IPS-18a (cell line): ENCODE results near the gene AMIGO3.
"Not testable (repeated sequence)": the region's sequence is repeated elsewhere in the genome, so short reads cannot be mapped to it uniquely, and the experiment has no call there.

ENCODE experiments used
- H3K27ac ChIP-seq: one replicate; pipeline ENCODE4 v1.5.1; 2013; ENCODE audit warnings: low read length
- H3K27me3 ChIP-seq: one replicate; pipeline ENCODE4 v1.6.1; 2013; ENCODE audit warnings: mild to moderate bottlenecking, low read length; ENCODE audit not compliant: control insufficient read depth, insufficient read depth
- H3K36me3 ChIP-seq: one replicate; pipeline ENCODE4 v1.6.1; 2013; ENCODE audit warnings: low read depth, low read length; ENCODE audit not compliant: control insufficient read depth
- H3K4me1 ChIP-seq: one replicate; pipeline ENCODE4 v1.6.1; 2013; ENCODE audit warnings: low read depth, low read length; ENCODE audit not compliant: control insufficient read depth
- H3K4me3 ChIP-seq: one replicate; pipeline ENCODE4 v1.5.1; 2013; ENCODE audit warnings: low read length
- H3K9ac ChIP-seq: one replicate; pipeline ENCODE4 v1.6.1; 2013; ENCODE audit warnings: mild to moderate bottlenecking, low read length, moderate library complexity
- H3K9me3 ChIP-seq: one replicate; pipeline ENCODE4 v1.6.1; 2013; ENCODE audit warnings: low read depth, low read length; ENCODE audit not compliant: control insufficient read depth

The AMIGO3 gene

DNA sequence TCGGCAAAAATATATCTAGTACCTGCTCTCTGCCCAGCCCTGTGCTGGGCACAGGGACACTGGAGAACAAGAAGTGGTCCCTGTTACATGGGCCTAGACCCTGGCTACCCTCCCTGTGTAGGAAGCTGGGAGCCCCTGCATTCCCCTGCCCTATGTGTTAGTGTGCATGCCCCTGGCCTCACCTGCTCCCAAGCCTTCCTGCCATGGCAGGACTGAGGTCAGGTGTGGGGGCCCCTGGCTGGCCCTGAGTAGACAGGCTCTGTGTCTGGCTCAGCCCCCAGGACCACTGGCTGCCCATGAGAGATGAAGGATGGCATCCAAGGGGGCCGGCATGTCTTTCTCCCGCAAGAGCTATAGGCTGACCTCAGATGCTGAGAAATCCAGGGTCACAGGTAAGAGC, 28.6 kb downstream of the AMIGO3 start:
- H3K9me3 ChIP-seq, H3K36me3 ChIP-seq, H3K27ac ChIP-seq, H3K27me3 ChIP-seq, H3K9ac ChIP-seq, H3K4me3 ChIP-seq, H3K4me1 ChIP-seq: not testable (repeated sequence)

DNA sequence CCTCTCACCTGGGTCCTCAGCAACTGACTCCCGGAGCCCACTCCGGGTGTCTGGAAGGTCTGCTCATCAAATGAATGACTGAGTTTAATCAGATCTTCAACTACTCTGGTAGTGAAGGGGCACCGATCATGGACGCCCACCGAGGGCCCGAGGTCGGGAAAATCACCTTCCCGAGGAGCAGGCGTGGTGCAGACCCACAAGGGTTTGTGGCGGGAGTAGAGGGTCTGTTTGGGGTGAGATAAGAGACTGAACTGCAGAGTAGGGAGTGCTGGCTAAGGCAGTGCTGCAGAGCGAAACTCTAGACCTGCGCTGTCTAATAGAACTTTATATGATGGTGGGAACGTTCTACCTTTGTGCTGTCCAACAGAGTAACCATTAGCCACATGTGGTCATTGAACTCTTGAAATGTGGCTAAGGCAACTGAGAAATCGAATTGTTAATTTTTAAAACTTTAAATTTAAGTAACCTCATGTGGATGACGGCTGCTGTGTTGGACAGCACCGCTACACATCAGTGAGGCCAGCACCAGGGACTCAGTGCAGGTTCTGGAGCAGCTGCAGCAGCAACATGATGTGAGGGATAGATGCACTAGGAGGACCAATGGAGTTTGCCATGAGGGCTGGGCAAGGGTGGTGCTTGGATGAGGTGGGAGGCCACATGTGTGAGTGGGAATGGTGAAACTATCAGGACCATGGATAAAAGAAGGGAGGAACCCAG, 29.4 kb downstream of the AMIGO3 start:
- not testable (repeated sequence) for H3K27ac ChIP-seq, H3K4me1 ChIP-seq, H3K9me3 ChIP-seq, H3K27me3 ChIP-seq, H3K36me3 ChIP-seq
- Histone ChIP-seq H3K4me3 (peak overlapping the region; percentile 96), H3K9ac (peak overlapping the region; percentile 82)

DNA sequence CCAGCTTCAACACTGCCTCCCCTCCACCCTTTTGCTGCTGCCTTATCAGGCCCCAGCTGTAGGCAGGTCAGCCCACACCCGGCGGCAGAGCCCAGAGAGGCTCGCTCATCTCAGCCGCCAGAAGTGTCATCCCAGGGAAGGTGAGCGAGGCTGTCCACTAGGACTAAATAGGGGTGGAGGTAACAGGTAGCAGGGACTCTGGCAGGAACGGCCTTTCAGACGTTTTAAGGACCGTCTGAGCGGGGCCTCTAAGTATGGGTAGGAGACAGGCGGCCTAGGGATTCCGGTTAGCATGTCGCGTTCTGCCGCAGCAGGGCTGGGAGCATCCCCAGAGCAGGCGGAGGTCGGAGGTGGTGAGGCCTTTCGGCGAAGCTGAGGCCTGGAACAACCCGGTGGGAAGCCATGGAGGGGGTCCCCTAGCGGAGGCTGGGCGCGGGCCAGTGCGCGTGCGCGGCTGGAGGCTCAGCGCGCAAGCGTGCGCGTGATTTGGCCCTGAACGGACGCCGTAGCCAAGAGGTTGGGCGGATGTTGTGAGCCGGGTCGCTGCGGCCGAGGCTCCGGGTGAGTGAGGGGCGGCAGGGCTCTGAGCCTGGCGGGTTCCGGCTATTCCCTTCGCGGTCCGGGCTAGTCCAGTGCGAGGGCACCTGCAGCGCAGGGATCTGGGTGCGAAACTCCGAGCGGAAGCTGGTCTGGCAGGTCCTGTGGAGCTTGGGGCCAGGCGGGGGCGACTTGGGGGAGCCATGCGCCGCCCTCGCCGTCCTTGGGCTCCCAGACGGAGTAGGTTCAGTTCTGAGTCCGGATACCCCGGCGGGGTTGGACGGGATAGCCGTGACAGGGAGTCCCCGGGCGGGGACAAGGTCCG, 30.2 kb downstream of the AMIGO3 start, which contains the start of the genes MST1 and RNF123:
Gene MST1 (minus strand): TSS at position 429 of the 862 bp plus-strand sequence. CDS start 783 bp downstream, outside the sequence.
Gene RNF123 (plus strand): TSS at position 512 of the 862 bp plus-strand sequence. CDS start 1,609 bp downstream, outside the sequence.
- no peaks in the 10 kb centered on the region for H3K36me3 ChIP-seq
- H3K4me3 ChIP-seq = peak within 1 kb of the TSS; percentile 96
- H3K9me3 ChIP-seq = no peaks in the 10 kb centered on the region
- H3K4me1 ChIP-seq = no peaks in the 10 kb centered on the region
- H3K27me3 ChIP-seq = no peaks in the 10 kb centered on the region
- H3K27ac ChIP-seq = no peak within 1 kb of the TSS
- peak within 1 kb of the TSS; percentile 82 for H3K9ac ChIP-seq

DNA sequence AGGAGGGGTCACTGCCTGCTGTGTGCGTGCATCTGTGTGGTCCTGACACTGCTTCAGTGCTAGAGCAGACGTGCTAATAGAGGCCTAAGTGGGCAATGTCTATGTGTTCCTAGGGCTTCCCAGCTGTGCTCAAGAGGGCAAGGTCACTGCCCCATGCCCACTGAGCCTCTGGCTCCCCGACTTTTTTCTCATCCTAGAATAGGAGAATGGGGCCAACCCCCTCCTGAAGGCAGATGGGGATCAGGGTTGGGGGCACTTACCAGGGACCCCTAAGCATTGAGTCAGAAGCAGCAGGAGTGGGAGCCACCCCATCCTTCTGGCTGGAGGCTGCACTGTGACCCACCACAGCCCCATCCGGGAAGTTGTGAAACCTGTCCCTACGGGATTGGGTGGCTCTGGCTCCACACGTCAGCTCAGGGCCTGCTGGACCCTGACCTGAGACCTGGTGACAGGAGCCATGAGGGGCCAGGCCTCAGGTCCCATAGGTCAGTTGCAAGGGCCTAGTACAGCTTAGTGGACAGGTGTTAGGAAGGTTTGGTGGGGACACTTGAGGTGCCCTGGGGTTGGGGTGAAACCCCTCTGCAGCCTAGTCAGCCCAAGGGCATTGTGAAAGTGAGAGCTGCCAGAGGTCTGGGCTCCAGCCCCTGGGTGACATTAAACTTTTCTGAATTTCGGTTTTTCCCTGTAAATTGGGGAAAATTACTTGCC, 31.0 kb downstream of the AMIGO3 start:
- H3K27ac ChIP-seq = not testable (repeated sequence)

DNA sequence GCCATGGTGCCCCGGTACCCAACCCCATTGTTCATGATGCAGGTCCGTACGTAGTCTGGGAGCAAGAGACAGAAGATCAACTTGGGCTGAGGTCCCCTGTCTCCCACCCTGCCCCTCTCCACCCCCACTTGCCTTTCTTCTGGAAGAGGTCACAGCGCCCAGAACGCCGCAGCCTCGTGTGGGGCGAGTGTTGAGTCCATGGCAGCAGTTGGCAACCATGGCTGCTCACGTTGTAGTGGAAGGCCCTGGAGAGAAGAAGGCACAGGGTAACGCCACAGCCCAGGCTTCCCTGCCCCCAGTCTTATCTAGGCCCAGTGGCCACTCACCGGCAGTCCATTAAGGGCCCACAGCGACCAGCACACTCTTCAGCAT, 32.1 kb downstream of the AMIGO3 start:
- peaks cover 14% of the 10 kb centered on the region for H3K36me3 ChIP-seq
- H3K9me3 ChIP-seq, H3K27me3 ChIP-seq, H3K27ac ChIP-seq, H3K9ac ChIP-seq, H3K4me1 ChIP-seq: not testable (repeated sequence)
- peak overlapping the region; percentile 75 for H3K4me3 ChIP-seq

More for the DNA sequence above, 31.0 kb downstream of the AMIGO3 start:
- H3K4me1 ChIP-seq, H3K9me3 ChIP-seq, H3K27me3 ChIP-seq, H3K36me3 ChIP-seq: not testable (repeated sequence)
- peak overlapping the region; percentile 82 for H3K9ac ChIP-seq
- peak overlapping the region; percentile 96 for H3K4me3 ChIP-seq

DNA sequence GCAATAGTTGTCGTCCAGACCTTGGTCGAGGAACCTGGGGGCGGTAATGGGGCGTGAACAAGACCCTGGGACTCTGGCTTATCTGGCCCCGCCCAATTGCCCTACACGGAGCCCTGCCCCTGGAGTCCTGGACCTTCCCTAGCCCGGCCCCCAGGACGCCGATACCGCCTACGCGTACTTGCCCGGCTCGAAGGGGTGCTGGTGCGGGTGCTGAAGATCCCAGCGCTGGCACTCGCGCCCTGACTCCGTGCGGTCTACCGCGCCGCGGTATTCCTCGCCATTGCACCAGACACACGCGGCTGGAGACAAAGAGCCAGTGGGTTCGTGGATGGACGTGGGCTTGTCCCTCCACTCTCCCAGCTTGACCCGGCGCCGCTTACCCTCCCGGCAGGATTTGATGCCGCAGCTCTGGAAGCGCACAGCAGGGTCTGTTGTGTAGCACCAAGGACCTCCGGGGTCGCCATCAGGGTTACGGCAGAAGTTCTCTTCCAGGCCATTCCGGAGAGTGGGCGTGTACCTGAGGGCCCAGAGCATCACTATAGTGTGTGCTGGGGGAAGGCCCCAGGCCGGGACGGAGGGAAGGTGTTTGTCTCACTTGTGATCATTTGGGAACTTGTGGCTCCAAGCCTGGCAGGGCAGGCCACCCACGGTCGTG, 32.6 kb downstream of the AMIGO3 start:
- H3K27me3 ChIP-seq, H3K4me1 ChIP-seq, H3K9me3 ChIP-seq: not testable (repeated sequence)
- Histone ChIP-seq H3K36me3 (peaks cover 19% of the 10 kb centered on the region), H3K4me3 (peak overlapping the region; percentile 75), H3K27ac (peak overlapping the region; percentile 59), H3K9ac (peak overlapping the region; percentile 50)

DNA sequence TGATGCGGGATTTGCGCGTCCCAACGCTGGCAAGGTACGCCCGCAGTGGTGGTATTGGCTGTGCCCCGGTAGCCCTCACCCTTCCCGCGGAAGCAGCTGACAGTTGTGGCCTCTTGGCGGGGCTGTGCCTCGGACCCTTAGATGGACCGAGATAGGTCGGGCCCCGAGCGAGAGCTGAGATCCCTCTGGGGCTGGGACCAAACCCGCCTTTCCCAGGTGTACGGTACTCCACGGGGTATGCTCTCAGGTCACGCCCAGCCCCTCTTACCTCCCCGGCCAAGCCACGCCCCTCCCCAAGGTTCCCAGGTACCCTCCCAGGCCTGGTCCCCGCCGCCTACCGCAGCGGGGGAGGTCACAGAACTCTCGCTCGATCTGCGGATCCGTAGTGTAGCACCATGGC, 33.1 kb downstream of the AMIGO3 start:
- H3K27me3 ChIP-seq = not testable (repeated sequence)
- peaks cover 24% of the 10 kb centered on the region for H3K36me3 ChIP-seq

DNA sequence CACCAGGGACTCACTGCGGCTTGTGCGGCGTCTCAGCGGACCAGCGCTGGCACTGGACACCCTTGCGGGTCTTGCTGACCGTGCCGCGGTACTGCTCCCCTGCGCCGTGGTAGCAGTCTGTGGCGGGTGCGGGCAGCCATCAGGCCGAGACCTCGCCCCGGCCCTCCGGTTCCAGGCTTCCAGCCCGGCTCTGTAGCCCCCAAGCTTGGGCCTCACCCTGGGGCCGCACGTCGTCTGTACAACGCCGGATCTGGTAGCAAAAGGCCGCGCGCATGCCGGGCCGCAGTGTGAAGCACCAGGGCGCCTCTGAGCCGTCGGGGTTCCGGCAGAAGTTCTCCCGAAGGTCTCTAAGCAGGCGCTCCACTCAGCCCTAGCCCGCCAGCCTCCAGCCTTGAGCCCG, 33.6 kb downstream of the AMIGO3 start:
- not testable (repeated sequence) for H3K27me3 ChIP-seq, H3K9me3 ChIP-seq, H3K27ac ChIP-seq, H3K4me1 ChIP-seq, H3K4me3 ChIP-seq, H3K9ac ChIP-seq
- H3K36me3 ChIP-seq = peaks cover 25% of the 10 kb centered on the region

More for the DNA sequence above, 33.1 kb downstream of the AMIGO3 start:
- not testable (repeated sequence) for H3K9ac ChIP-seq, H3K9me3 ChIP-seq, H3K27ac ChIP-seq, H3K4me1 ChIP-seq
- peak overlapping the region; percentile 75 for H3K4me3 ChIP-seq

DNA sequence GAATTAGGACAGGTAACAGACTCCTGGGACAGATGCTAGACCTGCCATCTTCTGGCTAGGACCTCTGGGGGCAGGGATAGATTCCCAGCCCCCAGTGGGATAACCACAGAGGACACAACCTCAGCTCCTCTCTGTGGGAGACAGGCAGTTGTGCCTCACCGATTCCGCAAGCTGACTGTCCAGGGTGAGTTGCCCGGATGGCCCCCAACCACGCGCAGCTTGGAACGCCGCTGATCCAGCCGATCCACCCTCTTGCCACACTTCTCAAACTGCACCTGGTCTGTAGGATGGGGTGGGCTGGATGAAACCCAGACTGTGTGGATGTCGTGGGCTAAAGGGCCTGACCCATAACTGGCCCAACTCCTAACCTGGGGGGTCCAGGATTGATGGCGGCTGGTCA, 34.4 kb downstream of the AMIGO3 start:
- not testable (repeated sequence) for H3K4me1 ChIP-seq, H3K9ac ChIP-seq, H3K9me3 ChIP-seq, H3K27ac ChIP-seq, H3K4me3 ChIP-seq, H3K27me3 ChIP-seq
- H3K36me3 ChIP-seq = peaks cover 32% of the 10 kb centered on the region

DNA sequence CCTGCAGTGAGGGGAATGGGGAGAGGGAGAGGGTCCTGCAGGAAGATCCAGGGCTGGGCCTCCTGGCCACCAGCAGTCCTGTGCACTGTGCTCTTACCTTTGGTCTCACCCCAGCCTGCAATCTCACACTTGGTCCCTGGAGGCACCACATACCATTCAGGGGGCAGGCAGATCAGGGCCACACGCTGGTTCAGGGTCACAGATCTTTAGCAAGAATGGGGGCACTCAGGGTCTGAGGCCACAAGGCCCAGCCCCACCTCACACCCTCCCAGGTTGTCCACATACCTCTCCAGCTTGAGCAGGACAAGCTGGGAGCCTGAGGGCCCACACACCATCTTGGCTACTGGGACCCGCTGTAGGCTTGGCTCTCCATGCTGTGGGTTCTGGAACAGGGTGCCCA, 35.0 kb downstream of the AMIGO3 start:
- H3K4me1 ChIP-seq, H3K27ac ChIP-seq, H3K9me3 ChIP-seq, H3K4me3 ChIP-seq, H3K9ac ChIP-seq, H3K27me3 ChIP-seq: not testable (repeated sequence)
- peaks cover 39% of the 10 kb centered on the region for H3K36me3 ChIP-seq

DNA sequence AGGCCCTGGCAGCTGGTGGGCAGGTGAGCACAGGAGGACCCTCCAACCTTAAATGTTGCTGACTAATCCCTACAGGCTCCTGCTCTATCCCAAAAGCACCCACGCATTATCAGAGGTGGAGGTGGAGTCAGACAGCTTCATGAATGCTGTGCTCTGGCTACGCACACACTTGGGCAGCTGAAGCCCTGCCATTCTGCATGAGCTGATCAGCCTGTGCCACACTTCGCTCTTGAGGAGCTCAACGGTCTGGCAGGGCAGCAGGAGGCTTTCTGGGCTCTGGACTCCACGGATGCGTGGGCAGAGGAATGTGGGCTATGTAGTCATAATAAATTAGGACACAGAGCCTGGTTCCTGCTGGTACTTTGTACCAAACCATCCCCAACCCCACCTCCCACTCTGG, 36.3 kb downstream of the AMIGO3 start:
- no peaks in the 10 kb centered on the region for H3K4me1 ChIP-seq
- peaks cover 51% of the 10 kb centered on the region for H3K36me3 ChIP-seq
- H3K9ac ChIP-seq = no peak overlapping the region
- no peaks in the 10 kb centered on the region for H3K9me3 ChIP-seq
- H3K27me3 ChIP-seq = no peaks in the 10 kb centered on the region
- H3K27ac ChIP-seq = no peak overlapping the region
- no peak overlapping the region for H3K4me3 ChIP-seq
